ENCODE results near the gene SYT1. TPM values are rescaled to one million over a fixed set of nuclear protein-coding genes. Genes with fewer than 3 reads are reported as not detected.

SYT1 gene
- total RNA-seq, 1 experiment from 2014 or later, result 44.9 TPM

DNA sequence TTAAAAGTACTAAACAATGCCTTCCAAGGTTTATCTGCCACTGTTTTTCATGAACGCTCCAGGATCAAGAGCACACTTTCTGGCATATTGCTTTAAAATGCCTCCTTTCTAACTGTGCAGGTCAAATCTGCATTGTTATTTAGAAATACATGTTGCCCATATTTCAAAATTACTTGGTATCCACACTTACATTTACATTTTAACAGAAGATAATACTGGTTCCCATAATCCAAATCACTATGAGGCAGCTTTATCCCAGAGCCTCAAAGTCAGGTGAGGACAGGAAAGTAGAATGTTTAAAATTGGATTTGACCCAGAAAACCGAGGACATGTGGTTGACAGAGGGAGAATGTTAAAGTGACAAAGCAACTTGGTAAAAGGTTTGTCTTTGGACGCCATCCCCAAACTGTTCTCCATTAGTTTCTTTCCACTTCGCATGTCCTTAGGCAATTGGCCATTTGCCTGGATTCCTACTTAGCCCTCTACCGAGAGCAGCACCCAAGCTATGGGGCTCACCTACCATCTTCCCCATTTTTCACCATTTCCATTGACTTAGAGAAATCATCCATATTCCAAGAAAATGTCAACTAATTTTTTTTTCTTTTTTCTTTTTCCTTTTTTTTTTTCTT, 473.2 kb downstream of the SYT1 start:
- no peaks in the 10 kb centered on the region for H3K4me1 ChIP-seq (ENCODE audit: control insufficient read depth in 1 of 2, insufficient read depth in 2 of 2, low read length in 2 of 2)
- no peak overlapping the region for H3K27ac ChIP-seq (ENCODE audit: low read depth, low read length)
- no peaks in the 10 kb centered on the region for H3K79me2 ChIP-seq (ENCODE audit: insufficient read depth, low read length)
- H3K9ac ChIP-seq (ENCODE audit: low read length), result no peak overlapping the region
- no TSS peak for BruUV-seq (replicated peaks)
- H3K4me3 ChIP-seq (replicated peaks in 1 of 2; ENCODE audit: low read depth in 1 of 2, low read length in 2 of 2), result no peak overlapping the region
- H4K20me1 ChIP-seq (ENCODE audit: insufficient read depth), result no peaks in the 10 kb centered on the region
- no peak overlapping the region for H3K4me2 ChIP-seq (ENCODE audit: low read length)
- H3K9me2 ChIP-seq (ENCODE audit: insufficient read depth), result no peaks in the 10 kb centered on the region
- no peaks in the 10 kb centered on the region for H3K36me3 ChIP-seq (ENCODE audit: control insufficient read depth in 1 of 2, insufficient read depth in 2 of 2, low read length in 2 of 2)
- H3K9me3 ChIP-seq (ENCODE audit: control insufficient read depth in 1 of 2, insufficient read depth in 1 of 2, low read depth in 1 of 2, low read length in 2 of 2), result no peaks in the 10 kb centered on the region
- POLR2A ChIA-PET, result no interaction called here
- TF ChIP-seq CEBPB (IDR thresholded peaks at IDR 0.05; ENCODE audit: low read depth) (no peak), RAD21 (IDR thresholded peaks at IDR 0.05; ENCODE audit: low read depth) (no peak), JUND (IDR thresholded peaks at IDR 0.05) (no peak), SP1 (IDR thresholded peaks at IDR 0.05; ENCODE audit: low read depth) (no peak), SIN3A (IDR thresholded peaks at IDR 0.05; ENCODE audit: low read depth) (no peak), CBX3 (IDR thresholded peaks at IDR 0.05; ENCODE audit: low read depth) (no peak), ZNF274 (IDR thresholded peaks at IDR 0.05; ENCODE audit: low read depth, low read length) (no peak), FOSL1 (IDR thresholded peaks at IDR 0.05; ENCODE audit: low read depth) (no peak), SRF (IDR thresholded peaks at IDR 0.05; ENCODE audit: low read depth) (no peak), TCF7L2 (IDR thresholded peaks at IDR 0.05; ENCODE audit: borderline replicate concordance, extremely low read depth, insufficient read depth, insufficient read length) (no peak), POLR2A (IDR thresholded peaks at IDR 0.05; ENCODE audit: borderline replicate concordance, extremely low read depth, insufficient read depth, insufficient read length) (no peak), ELF1 (IDR thresholded peaks at IDR 0.05; ENCODE audit: borderline replicate concordance, low read depth) (no peak)
- TF ChIP-seq, protein P1, sequence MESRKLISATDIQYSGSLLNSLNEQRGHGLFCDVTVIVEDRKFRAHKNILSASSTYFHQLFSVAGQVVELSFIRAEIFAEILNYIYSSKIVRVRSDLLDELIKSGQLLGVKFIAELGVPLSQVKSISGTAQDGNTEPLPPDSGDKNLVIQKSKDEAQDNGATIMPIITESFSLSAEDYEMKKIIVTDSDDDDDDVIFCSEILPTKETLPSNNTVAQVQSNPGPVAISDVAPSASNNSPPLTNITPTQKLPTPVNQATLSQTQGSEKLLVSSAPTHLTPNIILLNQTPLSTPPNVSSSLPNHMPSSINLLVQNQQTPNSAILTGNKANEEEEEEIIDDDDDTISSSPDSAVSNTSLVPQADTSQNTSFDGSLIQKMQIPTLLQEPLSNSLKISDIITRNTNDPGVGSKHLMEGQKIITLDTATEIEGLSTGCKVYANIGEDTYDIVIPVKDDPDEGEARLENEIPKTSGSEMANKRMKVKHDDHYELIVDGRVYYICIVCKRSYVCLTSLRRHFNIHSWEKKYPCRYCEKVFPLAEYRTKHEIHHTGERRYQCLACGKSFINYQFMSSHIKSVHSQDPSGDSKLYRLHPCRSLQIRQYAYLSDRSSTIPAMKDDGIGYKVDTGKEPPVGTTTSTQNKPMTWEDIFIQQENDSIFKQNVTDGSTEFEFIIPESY (IDR thresholded peaks at IDR 0.05; ENCODE audit: extremely low read depth, insufficient replicate concordance, low read length), result no peak
- TF ChIP-seq, protein P2, sequence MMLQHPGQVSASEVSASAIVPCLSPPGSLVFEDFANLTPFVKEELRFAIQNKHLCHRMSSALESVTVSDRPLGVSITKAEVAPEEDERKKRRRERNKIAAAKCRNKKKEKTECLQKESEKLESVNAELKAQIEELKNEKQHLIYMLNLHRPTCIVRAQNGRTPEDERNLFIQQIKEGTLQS (IDR thresholded peaks at IDR 0.05), result no peak
- TF ChIP-seq, protein P3, sequence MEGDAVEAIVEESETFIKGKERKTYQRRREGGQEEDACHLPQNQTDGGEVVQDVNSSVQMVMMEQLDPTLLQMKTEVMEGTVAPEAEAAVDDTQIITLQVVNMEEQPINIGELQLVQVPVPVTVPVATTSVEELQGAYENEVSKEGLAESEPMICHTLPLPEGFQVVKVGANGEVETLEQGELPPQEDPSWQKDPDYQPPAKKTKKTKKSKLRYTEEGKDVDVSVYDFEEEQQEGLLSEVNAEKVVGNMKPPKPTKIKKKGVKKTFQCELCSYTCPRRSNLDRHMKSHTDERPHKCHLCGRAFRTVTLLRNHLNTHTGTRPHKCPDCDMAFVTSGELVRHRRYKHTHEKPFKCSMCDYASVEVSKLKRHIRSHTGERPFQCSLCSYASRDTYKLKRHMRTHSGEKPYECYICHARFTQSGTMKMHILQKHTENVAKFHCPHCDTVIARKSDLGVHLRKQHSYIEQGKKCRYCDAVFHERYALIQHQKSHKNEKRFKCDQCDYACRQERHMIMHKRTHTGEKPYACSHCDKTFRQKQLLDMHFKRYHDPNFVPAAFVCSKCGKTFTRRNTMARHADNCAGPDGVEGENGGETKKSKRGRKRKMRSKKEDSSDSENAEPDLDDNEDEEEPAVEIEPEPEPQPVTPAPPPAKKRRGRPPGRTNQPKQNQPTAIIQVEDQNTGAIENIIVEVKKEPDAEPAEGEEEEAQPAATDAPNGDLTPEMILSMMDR (IDR thresholded peaks at IDR 0.05 in 2 of 3, conservative IDR thresholded peaks at IDR 0.05 in 1 of 3; ENCODE audit: borderline replicate concordance in 1 of 3, insufficient read depth in 1 of 3, low read depth in 2 of 3, low read length in 2 of 3), result no peak
- TF ChIP-seq, protein P4, sequence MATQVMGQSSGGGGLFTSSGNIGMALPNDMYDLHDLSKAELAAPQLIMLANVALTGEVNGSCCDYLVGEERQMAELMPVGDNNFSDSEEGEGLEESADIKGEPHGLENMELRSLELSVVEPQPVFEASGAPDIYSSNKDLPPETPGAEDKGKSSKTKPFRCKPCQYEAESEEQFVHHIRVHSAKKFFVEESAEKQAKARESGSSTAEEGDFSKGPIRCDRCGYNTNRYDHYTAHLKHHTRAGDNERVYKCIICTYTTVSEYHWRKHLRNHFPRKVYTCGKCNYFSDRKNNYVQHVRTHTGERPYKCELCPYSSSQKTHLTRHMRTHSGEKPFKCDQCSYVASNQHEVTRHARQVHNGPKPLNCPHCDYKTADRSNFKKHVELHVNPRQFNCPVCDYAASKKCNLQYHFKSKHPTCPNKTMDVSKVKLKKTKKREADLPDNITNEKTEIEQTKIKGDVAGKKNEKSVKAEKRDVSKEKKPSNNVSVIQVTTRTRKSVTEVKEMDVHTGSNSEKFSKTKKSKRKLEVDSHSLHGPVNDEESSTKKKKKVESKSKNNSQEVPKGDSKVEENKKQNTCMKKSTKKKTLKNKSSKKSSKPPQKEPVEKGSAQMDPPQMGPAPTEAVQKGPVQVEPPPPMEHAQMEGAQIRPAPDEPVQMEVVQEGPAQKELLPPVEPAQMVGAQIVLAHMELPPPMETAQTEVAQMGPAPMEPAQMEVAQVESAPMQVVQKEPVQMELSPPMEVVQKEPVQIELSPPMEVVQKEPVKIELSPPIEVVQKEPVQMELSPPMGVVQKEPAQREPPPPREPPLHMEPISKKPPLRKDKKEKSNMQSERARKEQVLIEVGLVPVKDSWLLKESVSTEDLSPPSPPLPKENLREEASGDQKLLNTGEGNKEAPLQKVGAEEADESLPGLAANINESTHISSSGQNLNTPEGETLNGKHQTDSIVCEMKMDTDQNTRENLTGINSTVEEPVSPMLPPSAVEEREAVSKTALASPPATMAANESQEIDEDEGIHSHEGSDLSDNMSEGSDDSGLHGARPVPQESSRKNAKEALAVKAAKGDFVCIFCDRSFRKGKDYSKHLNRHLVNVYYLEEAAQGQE (IDR thresholded peaks at IDR 0.05; ENCODE audit: low read depth), result no peak
- no peaks in the 10 kb centered on the region for H3K27me3 ChIP-seq (ENCODE audit: insufficient read depth, low read length)
- CTCF ChIA-PET, result no interaction called here
- RAD21 ChIA-PET (ENCODE audit: low non-redundant PET in 1 of 2, low total read pairs in 2 of 2, uncharacterized antibody in 2 of 2, unreplicated experiment in 2 of 2), result no interaction called here
- H2AFZ ChIP-seq (ENCODE audit: low read depth, low read length, poor library complexity, severe bottlenecking), result no peak overlapping the region
- intact Hi-C loops (cut with micrococcal nuclease), result no loop called here
- DNase-seq (ENCODE audit: low read depth, low spot score), result no peak
- ATAC-seq, result no peak

Measured in HCT116 (cell line).